HEK293T (cell line): ENCODE results near the gene NFYC.

Source experiments
- FOXA1 ChIP-seq: fragments of 450-650 bp; IDR thresholded peaks from 2 replicates; pipeline ENCODE4 v1.6.1; 2016; ENCODE audit warnings: mild to moderate bottlenecking
- ZNF384 ChIP-seq: fragments of 450-650 bp; IDR thresholded peaks from 2 replicates; pipeline ENCODE4 v1.6.1; 2016

DNA sequence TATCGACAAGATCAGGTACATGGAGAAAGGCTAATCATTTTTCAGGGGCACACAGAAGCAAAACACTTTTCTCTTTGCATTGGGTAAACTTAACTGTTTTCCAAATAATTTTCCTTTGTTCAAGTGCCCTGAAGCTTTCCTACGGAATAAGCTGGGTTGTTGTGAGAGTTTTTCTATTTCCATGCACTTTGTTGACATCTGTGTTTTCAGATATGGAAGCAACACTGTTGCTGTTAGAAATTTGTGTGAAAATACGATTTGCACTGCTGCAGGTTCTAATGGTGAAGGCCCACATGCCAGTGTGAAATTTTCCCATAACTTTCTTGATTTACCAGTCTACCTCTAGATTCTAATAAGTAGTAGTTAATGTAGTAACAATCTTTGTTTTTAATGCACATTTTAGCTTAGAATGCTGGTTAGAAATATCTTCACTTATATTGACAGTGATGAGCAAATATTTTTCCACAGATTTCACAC lies 18.3 kb downstream of the NFYC start:
- TF ChIP-seq ZNF384 (no peak), FOXA1 (no peak)
